GM19351 (cell line): ENCODE measurements around the gene PSMC6.
"Not testable (repeated sequence)": the region's sequence is repeated elsewhere in the genome, so short reads cannot be mapped to it uniquely, and the experiment has no call there.

ENCODE experiments used
- ATAC-seq: cut with Tn5 transposase; IDR thresholded peaks from one replicate; pipeline ENCODE4 v1.9.1; 2021; ENCODE audit warnings: mild to moderate bottlenecking, moderate library complexity; ENCODE audit not compliant: unreplicated experiment

PSMC6 gene

GRCh38 chr14:52716155-52716554 lies 9.2 kb downstream of the PSMC6 start:
- no peak for ATAC-seq

- ATAC-seq = no peak
Measured at GRCh38 chr14:52723514-52724359, 16.7 kb downstream of the PSMC6 start.

- no peak for ATAC-seq
Measured at GRCh38 chr14:52724360-52724644, 17.3 kb downstream of the PSMC6 start.

- ATAC-seq = not testable (repeated sequence)
Measured at GRCh38 chr14:52727509-52727908, 20.5 kb downstream of the PSMC6 start.

DNA sequence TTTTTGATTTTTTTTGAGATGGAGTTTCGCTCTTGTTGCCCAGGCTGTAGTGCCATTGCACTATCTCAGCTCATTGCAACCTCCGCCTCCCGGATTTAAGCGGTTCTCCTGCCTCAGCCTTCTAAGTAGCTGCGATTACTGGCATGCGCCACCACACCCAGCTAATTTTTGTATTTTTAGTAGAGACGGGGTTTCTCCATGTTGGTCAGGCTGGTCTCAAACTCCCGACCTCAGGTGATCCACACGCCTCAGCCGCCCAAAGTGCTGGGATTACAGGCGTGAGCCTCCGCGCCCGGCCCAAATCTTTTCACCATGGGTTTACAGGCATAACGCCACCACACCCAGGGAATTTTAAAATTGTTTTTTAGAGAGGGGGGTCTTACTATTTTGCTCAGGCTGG lies 22.0 kb downstream of the PSMC6 start:
- not testable (repeated sequence) for ATAC-seq

DNA sequence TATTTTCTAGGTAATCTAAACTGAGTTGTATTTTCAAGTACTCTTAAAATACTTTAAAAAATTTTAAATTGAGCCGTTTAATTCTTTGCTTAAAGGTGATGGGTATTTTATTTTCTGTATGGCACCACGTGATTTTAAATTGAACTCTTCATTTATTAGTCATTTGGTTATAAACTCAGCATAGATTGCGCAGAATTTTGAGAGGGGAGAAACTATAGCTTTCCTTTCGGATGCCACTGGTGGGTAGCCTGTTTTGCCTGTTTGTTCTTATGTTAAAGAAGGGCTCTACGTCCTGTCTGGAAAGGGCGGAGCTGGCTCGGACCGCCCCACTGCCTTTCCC lies 22.6 kb downstream of the PSMC6 start:
- no peak for ATAC-seq

DNA sequence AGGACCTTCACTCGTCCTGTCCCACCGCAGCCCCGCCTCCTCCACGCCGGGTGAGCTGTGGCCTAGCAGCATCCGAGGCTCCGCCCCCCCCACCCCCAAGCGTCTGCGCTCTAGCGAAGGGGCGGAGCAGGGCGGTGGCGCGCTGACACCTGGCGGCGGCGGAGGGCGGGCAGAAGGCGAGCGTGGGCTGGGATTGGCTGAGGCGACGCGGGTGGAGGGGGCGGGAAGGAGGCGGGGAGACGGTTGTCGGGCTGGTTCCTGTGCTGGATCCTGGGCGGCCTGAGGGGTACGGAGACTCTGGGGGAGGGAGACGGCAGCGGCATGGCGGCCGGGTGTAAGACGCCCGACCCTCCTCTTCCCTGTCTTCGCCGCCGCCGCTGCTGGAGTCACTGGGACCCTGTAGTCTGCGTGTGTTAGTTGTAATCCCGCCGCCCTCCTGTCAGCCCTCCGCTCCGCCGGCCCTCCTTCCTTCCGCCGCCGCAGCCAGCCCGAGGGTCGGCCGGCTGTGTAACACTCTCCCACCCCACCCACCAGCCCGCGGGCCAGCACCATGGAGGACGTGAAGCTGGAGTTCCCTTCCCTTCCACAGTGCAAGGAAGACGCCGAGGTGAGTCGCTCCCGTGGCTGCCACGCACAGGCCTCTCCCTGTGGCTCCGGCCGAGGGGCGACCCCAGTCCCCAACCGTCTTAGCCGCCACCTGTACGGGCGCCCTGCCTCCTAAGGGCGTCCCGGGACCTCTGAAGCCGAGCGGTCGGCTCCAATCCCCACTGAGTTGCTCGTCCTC lies 23.1 kb downstream of the PSMC6 start, which contains the start of gene STYX:
TSS of gene STYX (plus strand) at position 242 of the 784 bp plus-strand sequence. CDS start at position 551, 309 bp downstream.
- peak; percentile 90 for ATAC-seq

- ATAC-seq = no peak
Measured at GRCh38 chr14:52730709-52731111, 23.7 kb downstream of the PSMC6 start.

DNA sequence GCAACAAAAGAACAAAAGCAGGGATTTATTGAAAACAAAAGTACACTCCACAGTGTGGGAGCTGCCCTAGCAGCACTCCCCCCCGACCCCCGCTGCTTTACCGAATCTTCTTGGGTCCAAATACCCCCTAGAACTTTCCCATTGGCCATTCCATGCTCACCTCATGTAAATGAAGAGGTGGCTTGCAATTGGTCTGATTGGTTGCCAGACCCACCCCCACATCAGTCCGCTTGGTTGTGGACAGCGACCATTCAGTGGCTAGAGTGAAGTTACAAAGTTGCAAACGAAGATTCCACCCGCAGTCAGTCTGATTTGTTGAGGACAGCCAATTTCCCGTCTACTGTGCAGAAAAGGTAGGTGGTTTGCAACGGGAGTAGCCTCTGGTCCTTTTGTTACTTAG lies 26.8 kb downstream of the PSMC6 start:
- no peak for ATAC-seq

- ATAC-seq = no peak
Measured at GRCh38 chr14:52735921-52736489, 29.0 kb downstream of the PSMC6 start.

- no peak for ATAC-seq
Measured at GRCh38 chr14:52738409-52738808, 31.4 kb downstream of the PSMC6 start.

GRCh38 chr14:52740751-52741150 lies 33.8 kb downstream of the PSMC6 start:
- ATAC-seq = no peak

- ATAC-seq = peak; percentile 15
Measured at GRCh38 chr14:52741865-52742264, 34.9 kb downstream of the PSMC6 start.

DNA sequence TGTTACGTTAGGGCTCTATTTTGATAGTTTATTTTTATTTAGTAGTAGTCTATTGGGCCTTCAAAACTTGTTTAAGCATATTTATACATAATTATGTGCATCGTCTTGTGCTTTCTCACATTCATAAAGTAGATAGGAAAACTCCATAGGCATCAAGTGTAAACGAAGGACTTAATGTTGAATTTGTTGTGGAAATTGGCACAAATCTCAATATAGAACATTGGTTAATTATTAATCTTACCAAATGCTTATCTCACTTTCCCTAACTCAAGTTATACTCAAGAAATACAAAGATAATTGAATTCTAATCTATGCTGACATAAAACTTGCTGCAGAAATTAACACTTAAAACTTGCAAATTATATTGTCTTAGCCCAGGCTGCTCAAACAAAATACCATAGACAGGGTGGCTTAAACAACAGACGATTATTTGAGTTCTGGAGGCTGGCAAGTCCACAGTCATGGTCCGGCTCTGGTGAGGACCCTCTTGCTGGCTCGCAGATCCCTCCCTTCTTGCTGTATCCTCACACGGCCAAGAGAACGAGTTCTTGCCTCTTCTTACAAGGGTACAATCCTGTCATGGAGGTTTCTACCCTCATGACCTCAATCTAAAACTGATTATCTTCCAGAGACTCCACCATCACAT lies 41.8 kb downstream of the PSMC6 start:
- no peak for ATAC-seq

- no peak for ATAC-seq
Measured at GRCh38 chr14:52755607-52756316, 48.8 kb downstream of the PSMC6 start.

DNA sequence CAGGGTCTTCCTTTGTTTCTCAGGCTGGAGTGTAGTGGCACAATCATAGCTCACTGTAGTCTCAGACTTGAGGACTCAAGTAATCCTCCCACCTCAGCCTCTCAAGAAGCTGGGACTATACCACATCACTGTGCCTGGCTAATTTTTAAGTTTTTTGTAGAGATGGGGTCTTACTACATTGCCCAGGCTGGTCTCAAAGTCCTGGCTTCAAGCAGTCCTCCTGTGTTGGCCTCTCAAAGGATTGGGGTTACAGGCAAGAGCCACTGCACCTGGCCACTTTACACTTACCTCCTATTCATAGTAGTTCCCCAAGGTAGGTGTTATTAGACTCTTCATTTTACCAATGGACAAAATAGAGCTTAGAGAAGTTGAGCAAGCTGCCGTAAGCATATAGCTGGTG lies 52.1 kb downstream of the PSMC6 start:
- ATAC-seq = no peak

GRCh38 chr14:52762923-52763322 lies 55.9 kb downstream of the PSMC6 start:
- ATAC-seq = not testable (repeated sequence)

DNA sequence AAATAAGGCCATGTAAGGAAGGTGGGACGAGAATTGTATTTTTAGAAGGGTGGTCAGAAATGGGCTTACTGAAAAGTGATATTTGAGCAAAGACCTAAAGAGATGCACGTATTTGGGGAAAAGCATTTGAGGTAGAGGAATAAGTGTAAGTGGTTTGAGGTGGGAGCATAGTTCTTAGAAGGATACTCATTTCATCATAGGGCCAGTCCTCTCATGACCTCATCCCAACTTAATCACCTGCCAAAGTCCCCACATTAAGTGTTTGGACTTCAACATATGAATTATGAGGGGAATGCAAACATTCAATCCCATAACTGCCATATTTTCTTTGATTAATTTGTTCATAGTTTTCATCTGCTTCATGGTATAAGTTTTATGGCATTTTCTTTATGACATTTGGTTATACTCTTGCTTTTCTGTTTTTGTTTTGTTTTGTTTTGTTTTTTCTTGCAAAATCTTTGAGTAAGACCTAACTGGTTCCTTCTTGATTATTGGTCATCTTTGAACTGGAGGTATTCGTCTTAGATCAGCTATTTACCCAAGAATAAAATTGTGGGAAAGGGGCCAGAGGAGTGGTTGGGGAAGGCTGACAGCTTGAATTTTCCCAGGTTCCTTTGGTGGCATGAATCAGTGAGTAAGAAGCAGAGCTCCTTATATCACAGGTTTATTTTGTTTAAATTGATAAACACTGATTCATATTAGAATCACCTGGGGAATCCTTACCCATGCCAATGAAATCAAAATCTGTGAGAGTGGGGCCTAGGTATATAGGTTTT lies 60.2 kb downstream of the PSMC6 start:
- no peak for ATAC-seq

DNA sequence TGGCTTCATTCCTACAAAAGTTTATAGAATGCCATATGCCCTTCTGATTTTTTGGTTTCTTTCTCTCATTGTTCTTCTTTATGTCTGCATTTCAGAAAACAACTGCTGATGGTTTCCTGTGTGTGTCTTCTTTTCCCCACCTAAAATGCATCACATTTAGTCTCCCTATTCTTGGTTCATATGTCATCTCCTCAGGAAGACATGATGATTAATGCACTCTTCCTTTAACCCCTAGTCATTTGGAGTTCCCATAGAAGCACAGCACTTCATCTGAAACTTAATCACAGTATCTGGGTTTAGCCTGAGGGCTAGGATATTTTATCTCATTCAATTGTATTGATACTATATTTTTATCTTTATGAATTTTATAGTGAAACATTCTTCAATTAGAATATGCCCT lies 62.9 kb downstream of the PSMC6 start:
- no peak for ATAC-seq

- ATAC-seq = no peak
Measured at GRCh38 chr14:52776816-52777215, 69.8 kb downstream of the PSMC6 start.
